Activated naive CD4-positive, alpha-beta T cell treated with anti-CD3 and anti-CD28 coated beads, Interleukin-2, amount 10 ng/mL, durations not matched to agents 5 hours and 36 hours (primary cell): Measurements from ENCODE around the gene ANKDD1B. TPM values are rescaled to one million over a fixed set of nuclear protein-coding genes. Genes with fewer than 3 reads are reported as not detected.

Source experiments
- total RNA-seq, 2 experiments: library from RNA; stranded (reverse); gene quantifications; one replicate each; pipeline ENCODE4 v1.2.3, GENCODE V29; 2021

The ANKDD1B gene
- under 1 TPM in 1 of 2 experiments, not detected in 1; 0.23 TPM for total RNA-seq

GRCh38 chr5:75611311-75612225 is at the start of gene ANKDD1B:
TSS of gene ANKDD1B (plus strand) at chr5:75611453. CDS start at chr5:75611635, 182 bp downstream.

GRCh38 chr5:75717082-75717922 is 106.0 kb downstream of the ANKDD1B start, which contains the start of gene POC5:
TSS of gene POC5 (minus strand) at chr5:75717437. CDS start at chr5:75712937, 4,500 bp downstream.

Other genes starting within 250 kb of the ANKDD1B start
- 10 to 100 TPM; 26.9 to 29.0 TPM for gene CERT1, start 99.8 kb upstream of the ANKDD1B start, total RNA-seq
- 10 to 100 TPM; 23.2 to 25.9 TPM for gene POLK, start 99.6 kb upstream of the ANKDD1B start, total RNA-seq
- gene POC5, start 106.0 kb downstream of the ANKDD1B start, total RNA-seq, result 10 to 100 TPM; 14.9 to 16.1 TPM